ENCODE data around the gene NT5DC3.

The NT5DC3 gene

GRCh38 chr12:103743788-103744187 lies 97.2 kb downstream of the NT5DC3 start:
- DNase-seq = no peak

GRCh38 chr12:103742349-103742932 lies 98.6 kb downstream of the NT5DC3 start:
- DNase-seq = no peak

- DNase-seq = no peak
Measured at GRCh38 chr12:103737881-103738280, 103.2 kb downstream of the NT5DC3 start.

- no peak for DNase-seq
Measured at GRCh38 chr12:103736572-103736971, 104.5 kb downstream of the NT5DC3 start.

GRCh38 chr12:103735291-103735690 lies 105.7 kb downstream of the NT5DC3 start:
- no peak for DNase-seq

GRCh38 chr12:103734863-103735262 lies 106.2 kb downstream of the NT5DC3 start:
- DNase-seq = no peak

GRCh38 chr12:103731539-103731938 lies 109.5 kb downstream of the NT5DC3 start:
- no peak for DNase-seq

GRCh38 chr12:103729499-103729898 lies 111.5 kb downstream of the NT5DC3 start:
- no peak for DNase-seq

GRCh38 chr12:103728323-103728722 lies 112.7 kb downstream of the NT5DC3 start:
- DNase-seq = no peak

GRCh38 chr12:103727638-103728037 lies 113.4 kb downstream of the NT5DC3 start:
- no peak for DNase-seq

- DNase-seq = no peak
Measured at GRCh38 chr12:103725398-103725797, 115.6 kb downstream of the NT5DC3 start.

All from activated gamma-delta T cell (primary cell).